HG03039 (cell line): ENCODE results near the gene UBASH3A.

Experiments
- ATAC-seq: cut with Tn5 transposase; IDR thresholded peaks from one replicate; pipeline ENCODE4 v1.9.1; 2021; ENCODE audit warnings: mild to moderate bottlenecking, moderate library complexity; ENCODE audit not compliant: unreplicated experiment

Gene UBASH3A

DNA sequence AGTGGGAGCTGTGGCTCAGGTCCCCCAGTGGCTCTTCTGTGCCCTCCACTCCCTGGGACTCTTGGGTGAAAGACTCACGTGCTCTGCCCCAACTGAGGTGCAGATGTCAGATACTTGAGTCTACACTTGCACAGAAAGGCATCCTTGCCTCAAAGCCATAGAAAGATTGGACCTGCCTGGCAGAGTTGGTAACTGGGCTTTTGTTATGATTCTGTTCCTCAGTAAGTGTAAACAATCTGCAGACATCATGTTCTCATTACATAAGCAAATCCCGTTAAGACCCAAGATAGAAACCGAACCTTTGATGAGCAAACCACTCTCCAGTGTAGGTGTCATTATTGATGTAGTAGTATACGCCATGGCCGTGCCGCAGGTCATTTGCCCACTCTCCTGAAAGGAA, 82.4 kb downstream of the UBASH3A start:
- ATAC-seq = no peak

DNA sequence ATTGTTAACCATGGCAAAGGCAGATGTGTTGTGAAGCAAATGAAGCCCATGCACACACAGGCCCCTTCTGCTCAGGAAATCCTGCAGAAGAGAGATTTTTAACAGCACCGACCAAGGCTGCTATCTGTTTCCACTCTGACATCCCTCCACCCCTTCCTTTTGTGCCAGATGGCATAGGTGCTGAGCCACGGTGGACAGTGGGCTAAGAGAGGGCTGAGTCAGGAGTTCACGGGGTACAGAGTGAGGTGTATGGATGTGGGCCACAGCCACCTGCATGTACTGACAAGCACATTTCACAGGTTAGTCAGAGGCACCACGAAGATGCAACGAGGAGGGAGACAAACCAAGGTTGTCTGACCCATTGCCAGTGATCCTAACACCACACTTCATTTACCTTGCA, 82.8 kb downstream of the UBASH3A start:
- no peak for ATAC-seq

DNA sequence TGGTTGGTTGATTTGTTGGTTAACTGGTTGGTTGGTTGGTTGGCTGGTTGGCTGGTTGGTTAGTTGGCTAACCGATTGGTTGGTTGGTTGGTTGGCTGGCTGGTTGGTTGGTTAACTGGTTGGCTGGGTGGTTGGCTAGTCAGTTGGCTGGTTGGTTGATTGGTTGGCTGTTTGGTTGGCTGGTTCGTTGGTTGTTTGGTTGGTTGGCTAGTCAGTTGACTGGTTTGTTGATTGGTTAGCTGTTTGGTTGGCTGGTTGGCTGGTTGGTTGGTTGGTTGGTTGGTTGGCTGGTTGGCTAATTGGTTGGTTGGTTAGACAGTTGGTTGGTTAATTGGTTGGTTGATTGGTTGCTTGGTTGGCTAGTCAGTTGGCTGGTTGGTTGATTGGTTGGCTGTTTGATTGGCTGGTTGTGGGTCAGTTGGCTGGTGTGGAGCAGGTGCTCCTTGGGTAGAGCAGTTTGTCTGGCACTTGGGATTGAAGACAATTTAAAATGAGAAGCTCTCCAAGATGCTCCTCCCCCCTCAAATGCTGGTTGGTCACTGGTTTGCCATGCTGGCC, 85.4 kb downstream of the UBASH3A start:
- no peak for ATAC-seq

DNA sequence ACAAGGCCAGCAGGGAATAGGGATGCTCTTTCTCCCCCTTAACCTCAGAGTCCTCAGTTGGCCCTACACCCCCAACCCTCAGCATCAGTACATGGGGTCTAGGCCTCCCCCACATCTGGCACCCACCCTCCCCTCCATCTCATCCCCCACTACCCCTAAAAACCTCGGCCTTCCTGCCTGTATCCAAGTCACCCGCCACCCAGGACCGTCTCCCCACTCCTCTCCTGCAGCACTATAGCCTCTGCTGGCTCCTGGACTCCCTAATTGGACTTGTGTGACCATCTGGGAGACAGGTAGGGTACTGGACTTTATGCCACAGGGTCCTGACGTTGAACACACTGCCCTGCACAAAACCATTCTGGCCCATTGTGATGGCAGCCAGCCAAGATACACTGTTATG, 86.3 kb downstream of the UBASH3A start:
- ATAC-seq = no peak

DNA sequence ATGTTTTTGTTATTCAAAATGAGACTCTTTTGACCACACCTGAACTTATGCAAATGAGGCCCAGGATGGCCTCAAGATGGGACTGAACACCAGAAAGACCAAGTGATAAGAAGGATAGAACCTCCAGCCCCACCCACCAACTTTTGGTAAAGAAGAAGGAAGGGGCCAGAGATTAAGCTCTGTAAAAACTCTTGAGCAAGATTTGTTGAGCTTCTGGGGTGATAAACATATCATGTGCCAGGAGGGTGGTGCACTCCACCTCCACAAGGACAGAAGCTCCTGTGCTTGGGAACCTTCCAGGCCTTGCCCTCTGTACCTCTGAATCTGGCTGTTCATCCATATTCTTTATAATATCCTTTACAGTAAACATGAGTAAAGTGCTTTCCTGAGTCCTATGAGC, 87.0 kb downstream of the UBASH3A start:
- no peak for ATAC-seq

DNA sequence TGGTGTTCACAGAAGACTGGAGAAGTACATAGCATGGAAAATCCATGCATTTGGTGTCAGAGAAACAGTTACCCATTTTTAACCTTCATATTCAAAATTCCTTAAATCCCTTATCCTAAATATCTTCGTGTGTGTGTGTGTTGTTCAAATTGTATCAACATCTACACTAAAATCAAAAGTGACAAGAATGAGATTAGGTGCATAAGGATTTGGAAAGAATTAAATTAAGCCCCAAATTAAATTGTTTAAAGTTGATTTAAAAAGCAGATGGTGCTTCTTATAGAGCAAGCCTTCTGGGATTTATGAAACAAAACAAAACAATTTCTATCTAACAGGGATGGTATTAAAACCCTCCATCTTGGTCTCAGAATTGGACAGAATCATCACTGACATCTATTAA, 87.6 kb downstream of the UBASH3A start:
- ATAC-seq = no peak

DNA sequence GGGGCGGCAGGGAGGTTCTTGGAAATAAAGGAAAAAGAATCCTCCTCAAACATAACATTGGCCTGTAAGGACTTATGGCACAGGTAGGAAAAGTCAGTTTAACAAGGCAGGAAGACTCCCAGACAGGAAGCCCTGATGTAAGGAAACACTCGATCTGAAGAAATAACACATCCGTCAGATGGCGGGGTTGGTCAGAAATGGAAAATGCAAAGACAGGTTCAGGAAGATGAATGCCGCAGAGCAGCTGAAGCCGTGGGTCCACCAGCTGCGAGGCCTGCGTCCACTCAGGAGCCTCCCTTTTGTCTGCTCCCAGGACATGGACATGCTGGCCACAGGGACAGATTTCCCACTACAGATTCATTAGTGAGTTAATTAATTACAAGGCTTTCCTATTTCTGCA, 88.5 kb downstream of the UBASH3A start:
- ATAC-seq = no peak

DNA sequence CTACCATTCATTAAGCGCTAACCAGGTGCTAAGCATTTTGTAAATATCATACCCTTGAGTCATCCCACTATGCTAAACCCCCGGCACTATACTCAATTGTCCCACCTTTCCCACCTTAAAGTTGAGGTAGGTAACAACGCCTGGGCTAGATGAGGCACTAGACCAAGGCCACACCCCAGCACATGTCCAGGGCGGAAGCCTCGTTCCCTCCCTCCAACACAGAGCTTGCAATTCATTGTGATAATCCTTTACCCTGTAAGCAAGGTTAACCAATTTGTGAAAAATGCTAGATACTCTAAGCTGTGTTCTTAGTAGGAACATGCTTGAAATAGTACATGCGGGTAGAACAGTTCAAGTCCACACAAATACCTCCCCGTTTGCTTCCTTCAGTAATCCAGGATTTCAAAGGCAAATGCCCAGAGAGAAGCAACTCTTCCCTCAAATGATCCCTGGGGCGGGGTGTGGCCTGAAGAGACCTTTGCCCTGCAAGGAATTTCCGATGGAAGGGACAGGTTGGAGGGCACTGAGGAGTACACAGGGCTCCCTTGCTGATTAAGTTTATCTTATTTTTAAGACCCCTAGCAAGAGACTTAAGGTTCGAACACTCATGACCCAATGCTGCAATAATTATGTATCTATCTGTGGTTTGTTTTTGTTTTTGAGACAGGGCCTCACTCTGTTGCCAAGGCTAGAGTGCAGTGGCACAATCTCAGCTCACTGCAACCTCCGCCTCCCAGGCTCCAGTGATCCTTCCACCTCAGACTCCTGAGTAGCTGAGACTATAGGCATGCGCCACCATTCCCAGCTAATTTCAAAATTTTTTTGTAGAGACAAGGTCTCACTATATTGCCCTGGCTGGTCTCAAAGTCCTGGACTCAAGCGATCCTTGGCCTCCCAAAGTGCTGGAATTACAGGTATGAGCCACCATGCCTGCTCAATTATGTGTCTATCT, 89.7 kb downstream of the UBASH3A start:
- ATAC-seq = no peak

DNA sequence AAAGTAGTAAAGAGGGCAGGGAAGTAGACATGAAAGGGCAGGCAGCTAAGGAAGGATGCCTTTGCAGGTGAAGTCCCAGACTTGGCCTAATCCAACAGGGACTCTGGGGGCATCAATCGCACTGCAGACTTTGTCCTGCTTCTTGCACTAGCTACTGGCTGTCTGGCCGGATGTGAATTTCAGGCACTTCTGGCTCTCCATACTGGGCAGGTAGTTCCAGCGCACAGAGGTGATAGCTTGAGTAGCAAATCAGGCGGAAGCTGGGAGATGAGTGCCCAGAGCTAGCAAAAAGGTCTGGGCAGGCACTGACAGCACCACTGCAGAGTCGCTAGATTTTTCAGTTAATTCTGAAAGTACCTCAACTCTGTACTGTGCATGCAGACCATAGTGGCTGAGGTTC, 91.3 kb downstream of the UBASH3A start:
- no peak for ATAC-seq

DNA sequence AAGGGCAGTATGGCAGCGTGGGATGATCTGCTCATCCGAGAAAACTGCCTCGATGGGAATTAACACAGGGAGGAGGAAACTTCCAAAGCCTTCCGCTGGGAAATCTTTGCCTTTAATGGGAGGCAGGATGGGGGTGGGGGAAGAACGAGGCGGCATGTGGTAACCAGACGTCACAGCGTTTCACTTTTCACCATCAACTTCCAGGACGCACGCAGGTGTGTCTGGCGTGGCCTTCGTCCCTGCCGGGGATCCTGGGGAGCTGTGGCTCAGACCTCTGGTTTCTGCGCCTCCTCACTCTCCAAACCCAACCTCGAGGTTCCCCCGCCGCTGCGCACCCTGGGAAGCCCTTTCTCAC, 92.0 kb downstream of the UBASH3A start:
- ATAC-seq = no peak

DNA sequence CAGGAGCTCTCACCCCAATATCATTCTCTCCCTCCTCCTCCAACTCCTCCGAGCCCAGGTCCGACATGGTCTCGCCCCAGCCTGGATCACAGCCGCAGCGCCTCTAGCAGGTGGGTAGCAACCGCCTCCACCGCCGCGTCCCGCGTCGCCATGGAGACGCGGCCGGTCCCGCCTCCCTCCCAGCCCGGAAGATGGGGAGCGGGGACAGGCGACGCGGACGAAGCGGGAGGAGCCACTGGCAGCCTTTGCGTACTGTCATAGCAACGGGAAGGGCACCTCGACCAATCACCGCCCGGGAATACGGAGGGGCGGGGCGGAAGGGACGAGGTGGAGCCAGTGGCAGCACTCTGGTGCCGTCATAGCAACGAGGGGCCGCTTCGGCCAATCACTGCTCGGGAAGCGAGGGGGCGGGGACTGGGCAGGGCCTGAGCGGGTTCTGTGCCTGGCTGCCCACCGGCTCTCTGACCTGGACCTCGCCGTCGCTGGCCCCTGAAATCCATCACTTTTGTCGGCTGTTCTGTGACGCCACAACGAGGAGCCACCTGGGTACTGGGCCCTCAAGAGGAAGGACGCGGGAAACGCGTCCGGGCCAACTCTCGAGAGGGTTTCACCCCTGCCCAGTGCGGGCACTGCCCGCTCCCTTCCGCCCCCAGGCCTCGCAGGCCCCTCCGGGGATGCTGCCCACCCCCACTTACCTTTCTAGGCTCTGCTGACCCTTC, 92.6 kb downstream of the UBASH3A start, which contains the start of gene RSPH1:
Gene RSPH1, minus strand, starts transcription at position 105 of the 719 bp plus-strand sequence. Its CDS starts 38 bp downstream, at position 67.
- peak; percentile 98 for ATAC-seq

DNA sequence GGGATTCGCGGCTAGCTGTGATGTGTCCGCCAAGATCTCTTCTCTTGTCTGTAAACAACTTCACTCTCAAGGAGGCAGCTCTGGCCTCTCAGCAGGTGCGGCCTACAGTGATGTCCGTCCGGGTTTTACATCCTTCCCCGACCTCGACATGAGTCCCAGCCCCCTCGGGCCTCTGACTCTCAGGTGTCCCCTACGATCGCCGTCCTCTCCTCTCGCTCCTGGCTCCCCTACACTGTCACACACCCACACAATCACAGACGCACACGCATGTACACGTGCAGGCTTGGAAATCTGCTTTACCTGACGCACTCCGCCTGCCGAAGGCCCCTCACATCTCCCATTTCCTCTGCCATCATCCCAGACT, 93.1 kb downstream of the UBASH3A start:
- no peak for ATAC-seq
